Endothelial cell of umbilical vein (primary cell): ENCODE data around the gene L2HGDH. TPM values are rescaled to one million over a fixed set of nuclear protein-coding genes. Genes with fewer than 3 reads are reported as not detected.

Experiments
- BruUV-seq: library from RNA; stranded (reverse); fragments of 400-500 nt; replicated peaks from 2 replicates; lab custom pipeline; 2021; lab: Mats Ljungman, UMichigan
- CTCF ChIA-PET: fragments of 300-600, 350-600 bp; sonication (Branson Sonifier 250); formaldehyde crosslinking; loops from one replicate; lab custom pipeline; 2021; ENCODE audit warnings: antibody characterized with exemption, inconsistent platforms; lab: Charles Lee
- POLR2A ChIA-PET: fragments of 300-600, 350-600 bp; sonication (Branson Sonifier 250); formaldehyde crosslinking; loops from one replicate; lab custom pipeline; 2021; ENCODE audit warnings: antibody characterized with exemption, inconsistent platforms; lab: Charles Lee
- DNase-seq: peaks from one replicate; pipeline ENCODE4 v3.0.0-alpha.2; 2011; ENCODE audit warnings: low read depth, low spot score
- FAIRE-seq: peaks from 2 replicates; lab custom pipeline; 2011; peaks lifted over from hg19 to GRCh38; lab: Jason Lieb, UNC
- H2AFZ ChIP-seq: 2 replicates; pipeline ENCODE4 v1.6.0; 2012; ENCODE audit warnings: low read depth, low read length, control low read depth, inconsistent platforms
- H3K27ac ChIP-seq: 2 replicates; pipeline ENCODE4 v1.5.1; 2011; ENCODE audit warnings: low read depth, mild to moderate bottlenecking, control low read depth, low read length, moderate library complexity; ENCODE audit not compliant: insufficient read depth
- H3K27me3 ChIP-seq, 2 experiments: 2 replicates each; pipeline versions ENCODE4 v1.6.0 to v1.6.1; 2011; ENCODE audit warnings: low read length in 2 of 2, mixed read lengths in 1 of 2; ENCODE audit not compliant: control insufficient read depth in 2 of 2, insufficient read depth in 2 of 2
- H3K36me3 ChIP-seq, 2 experiments: 2 replicates in 1 of 2; 3 replicates in 1 of 2; pipeline ENCODE4 v1.5.1; 2011; ENCODE audit warnings: low read length in 2 of 2, mild to moderate bottlenecking in 1 of 2, moderate library complexity in 1 of 2; ENCODE audit not compliant: control insufficient read depth in 2 of 2, insufficient read depth in 2 of 2; ENCODE audit errors: extremely low read depth in 1 of 2
- H3K4me1 ChIP-seq: 3 replicates; pipeline ENCODE4 v1.5.1; 2011; ENCODE audit warnings: mild to moderate bottlenecking, low read length; ENCODE audit not compliant: control insufficient read depth, insufficient read depth; ENCODE audit errors: extremely low read depth
- H3K4me2 ChIP-seq: 2 replicates; pipeline ENCODE4 v1.6.1; 2011; ENCODE audit warnings: low read length, control low read depth, mixed read lengths; ENCODE audit not compliant: insufficient read depth
- H3K4me3 ChIP-seq, 3 experiments: fragments of 200-600 bp in 1 of 3; sonication (generic), shearing (Covaris generic) in 1 of 3; replicated peaks in 1 of 3; 2 replicates each; pipeline ENCODE4 v1.5.1; 2011 to 2016; ENCODE audit warnings: control low read depth in 3 of 3, low read length in 3 of 3, mild to moderate bottlenecking in 2 of 3, inconsistent platforms in 1 of 3, low read depth in 1 of 3, moderate library complexity in 1 of 3; ENCODE audit not compliant: insufficient read depth in 1 of 3
- H3K79me2 ChIP-seq: 2 replicates; pipeline ENCODE4 v1.6.0; 2012; ENCODE audit warnings: low read length, inconsistent platforms; ENCODE audit not compliant: control insufficient read depth, insufficient read depth
- H3K9ac ChIP-seq: replicated peaks from 2 replicates; pipeline ENCODE3; 2011; ENCODE audit warnings: low read length, control low read depth; ENCODE audit not compliant: insufficient read depth; ENCODE audit errors: extremely low read depth
- H3K9me1 ChIP-seq: replicated peaks from 3 replicates; pipeline ENCODE4 v1.6.0; 2011; ENCODE audit warnings: mild to moderate bottlenecking, low read length; ENCODE audit not compliant: control insufficient read depth, insufficient read depth; ENCODE audit errors: extremely low read depth
- H3K9me3 ChIP-seq: replicated peaks from 2 replicates; pipeline ENCODE4 v1.5.1; 2012; ENCODE audit warnings: low read length, inconsistent platforms; ENCODE audit not compliant: control insufficient read depth, insufficient read depth
- H4K20me1 ChIP-seq: replicated peaks from 2 replicates; pipeline ENCODE3; 2011; ENCODE audit warnings: mild to moderate bottlenecking, low read length; ENCODE audit not compliant: control insufficient read depth, insufficient read depth; ENCODE audit errors: extremely low read depth
- CTCF ChIP-seq, 2 donors: IDR thresholded peaks; 1 replicate in 1 of 2; 2 replicates in 1 of 2; pipeline ENCODE4 v1.5.1; 2011; ENCODE audit warnings: low read length in 2 of 2, mild to moderate bottlenecking in 2 of 2, moderate library complexity in 2 of 2, control low read depth in 1 of 2, inconsistent platforms in 1 of 2, low read depth in 1 of 2; ENCODE audit not compliant: insufficient read depth in 1 of 2; ENCODE audit errors: extremely low read depth in 1 of 2
- EZH2 ChIP-seq: IDR thresholded peaks from 2 replicates; pipeline ENCODE4 v1.6.1; 2012; ENCODE audit warnings: borderline replicate concordance, low read depth, mild to moderate bottlenecking, moderate library complexity, low read length, inconsistent platforms; ENCODE audit not compliant: severe bottlenecking
- FOS ChIP-seq: IDR thresholded peaks from 2 replicates; pipeline ENCODE4 v1.6.1; 2011; ENCODE audit warnings: mild to moderate bottlenecking, low read length, moderate library complexity, borderline replicate concordance; ENCODE audit not compliant: insufficient read depth
- GATA2 ChIP-seq: IDR thresholded peaks from 2 replicates; pipeline ENCODE4 v1.7.0; 2011; ENCODE audit warnings: low read depth, mild to moderate bottlenecking, moderate library complexity, mixed read lengths, low read length; ENCODE audit not compliant: insufficient read length, insufficient read depth
- JUN ChIP-seq: IDR thresholded peaks from 2 replicates; pipeline ENCODE4 v1.6.1; 2011; ENCODE audit warnings: borderline replicate concordance, low read depth; ENCODE audit not compliant: insufficient read length, insufficient read depth
- MAX ChIP-seq: IDR thresholded peaks from 2 replicates; pipeline ENCODE4 v1.6.1; 2011; ENCODE audit not compliant: insufficient read depth, insufficient read length
- MYC ChIP-seq: IDR thresholded peaks from one replicate; pipeline ENCODE4 v1.6.1; 2011; ENCODE audit warnings: mild to moderate bottlenecking, low read depth, low read length
- POLR2A ChIP-seq: IDR thresholded peaks from 2 replicates; pipeline ENCODE4 v1.6.1; 2012; ENCODE audit warnings: low read depth, mild to moderate bottlenecking, control low read depth, low read length
- POLR2AphosphoS5 ChIP-seq: IDR thresholded peaks from 2 replicates; pipeline ENCODE4 v1.6.1; 2012; ENCODE audit warnings: low read depth, mild to moderate bottlenecking, control low read depth, low read length, moderate library complexity; ENCODE audit not compliant: insufficient read depth
- dilution Hi-C: fragments of 300-500 bp; cut with MboI; formaldehyde crosslinking; loops from one replicate; pipeline ENCODE4 v1.15.0; 2019; ENCODE audit warnings: low sequenced_read_pairs; ENCODE audit not compliant: extremely low pct_ligation_motif_present
- intact Hi-C: fragments of 100-400 bp; cut with micrococcal nuclease; formaldehyde crosslinking; loops from one replicate; pipeline ENCODE4 v1.10.0; 2022
- polyA plus RNA-seq, 4 experiments: library from polyadenylated mRNA; depleted of rRNA in 3 of 4; stranded (reverse) in 3 of 4; unstranded in 1 of 4; fragments of >200 nt; gene quantifications; 2 replicates each; pipeline versions ENCODE4 v1.2.1 to v1.2.3, GENCODE V29; 2011 to 2012; ENCODE audit warnings: missing spikeins in 1 of 4
- total RNA-seq: library from RNA; stranded (reverse); gene quantifications from 2 replicates; pipeline ENCODE4 v1.2.3, GENCODE V29; 2021

Gene L2HGDH
- total and polyA plus RNA-seq, 2 donors (not counting 3 experiments of a cell fraction or from before 2014, with no cell fraction given), result 2.5 to 5.3 TPM

DNA sequence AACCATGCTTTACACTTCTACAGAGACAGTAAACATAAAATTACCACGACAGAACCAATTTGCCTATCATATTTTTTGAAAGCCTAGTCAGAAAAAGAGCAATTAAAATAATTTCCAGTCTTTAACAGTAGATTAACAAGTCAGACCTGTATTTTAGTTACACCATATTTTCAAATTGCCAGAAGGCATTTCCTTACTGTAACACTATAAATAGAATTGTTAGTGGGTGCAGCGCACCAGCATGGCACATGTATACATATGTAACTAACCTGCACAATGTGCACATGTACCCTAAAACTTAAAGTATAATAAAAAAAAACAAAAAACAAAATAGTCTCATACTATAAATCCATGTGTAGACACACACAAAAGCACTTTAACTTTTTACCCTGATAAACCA is 96.6 kb downstream of the L2HGDH start:
- CTCF ChIA-PET, result no interaction called here
- peaks cover 53% of the 10 kb centered on the region for H3K79me2 ChIP-seq
- no peak overlapping the region for H3K4me2 ChIP-seq
- H3K9ac ChIP-seq, result no peak overlapping the region
- no peak overlapping the region for H2AFZ ChIP-seq
- POLR2A ChIA-PET, result no interaction called here
- TF ChIP-seq POLR2AphosphoS5 (no peak), MAX (no peak), GATA2 (no peak), EZH2 (no peak), JUN (no peak), FOS (no peak), CTCF (IDR thresholded peaks at IDR 0.05; ENCODE audit: extremely low read depth in 1 of 2, insufficient read depth in 1 of 2, low read depth in 1 of 2, low read length in 2 of 2) (no peak), MYC (no peak), POLR2A (no peak)
- FAIRE-seq, result no peak
- no peak overlapping the region for H3K27ac ChIP-seq
- no peak overlapping the region for H3K4me3 ChIP-seq
- peaks cover 5% of the 10 kb centered on the region for H4K20me1 ChIP-seq
- BruUV-seq, result no TSS peak
- no peaks in the 10 kb centered on the region for H3K9me3 ChIP-seq
- dilution Hi-C loops (no loop called here), intact Hi-C loops (no loop called here)
- no peaks in the 10 kb centered on the region for H3K4me1 ChIP-seq
- no peaks in the 10 kb centered on the region for H3K9me1 ChIP-seq
- no peak for DNase-seq
- no peaks in the 10 kb centered on the region for H3K36me3 ChIP-seq
- H3K27me3 ChIP-seq, result no peaks in the 10 kb centered on the region
